ENCODE results near the gene EIF2AK3.

The EIF2AK3 gene

DNA sequence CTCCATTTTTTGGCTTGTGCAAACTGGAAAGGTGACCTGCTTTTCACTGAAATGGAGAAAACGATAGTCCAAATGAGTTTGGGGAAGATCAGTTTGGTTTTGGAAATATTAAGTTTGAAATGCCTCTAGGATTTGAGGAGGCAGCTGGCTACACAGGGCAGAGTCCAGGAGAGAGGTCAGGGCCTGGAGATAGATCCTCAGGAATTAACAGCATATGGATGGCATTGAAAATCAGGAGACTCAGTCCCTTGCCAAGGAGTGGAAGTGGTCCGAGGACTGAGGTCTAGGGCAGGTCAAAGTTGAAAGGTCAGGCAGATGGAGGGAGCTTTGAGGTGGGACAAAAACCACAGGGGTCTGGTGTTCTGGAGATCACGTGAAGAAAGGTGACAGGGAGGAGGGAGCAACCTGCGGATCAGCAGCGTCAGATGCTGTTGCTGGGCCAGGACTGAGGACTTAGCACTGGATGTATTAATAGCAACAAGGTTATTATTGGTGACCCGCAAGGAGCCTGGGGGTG lies 83.7 kb downstream of the EIF2AK3 start:
- TF ChIP-seq, protein P1, sequence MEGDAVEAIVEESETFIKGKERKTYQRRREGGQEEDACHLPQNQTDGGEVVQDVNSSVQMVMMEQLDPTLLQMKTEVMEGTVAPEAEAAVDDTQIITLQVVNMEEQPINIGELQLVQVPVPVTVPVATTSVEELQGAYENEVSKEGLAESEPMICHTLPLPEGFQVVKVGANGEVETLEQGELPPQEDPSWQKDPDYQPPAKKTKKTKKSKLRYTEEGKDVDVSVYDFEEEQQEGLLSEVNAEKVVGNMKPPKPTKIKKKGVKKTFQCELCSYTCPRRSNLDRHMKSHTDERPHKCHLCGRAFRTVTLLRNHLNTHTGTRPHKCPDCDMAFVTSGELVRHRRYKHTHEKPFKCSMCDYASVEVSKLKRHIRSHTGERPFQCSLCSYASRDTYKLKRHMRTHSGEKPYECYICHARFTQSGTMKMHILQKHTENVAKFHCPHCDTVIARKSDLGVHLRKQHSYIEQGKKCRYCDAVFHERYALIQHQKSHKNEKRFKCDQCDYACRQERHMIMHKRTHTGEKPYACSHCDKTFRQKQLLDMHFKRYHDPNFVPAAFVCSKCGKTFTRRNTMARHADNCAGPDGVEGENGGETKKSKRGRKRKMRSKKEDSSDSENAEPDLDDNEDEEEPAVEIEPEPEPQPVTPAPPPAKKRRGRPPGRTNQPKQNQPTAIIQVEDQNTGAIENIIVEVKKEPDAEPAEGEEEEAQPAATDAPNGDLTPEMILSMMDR (IDR thresholded peaks at IDR 0.05; ENCODE audit: low read depth, low read length) = no peak
- no peak overlapping the region for H3K4me3 ChIP-seq (ENCODE audit: low read depth, low read length)

DNA sequence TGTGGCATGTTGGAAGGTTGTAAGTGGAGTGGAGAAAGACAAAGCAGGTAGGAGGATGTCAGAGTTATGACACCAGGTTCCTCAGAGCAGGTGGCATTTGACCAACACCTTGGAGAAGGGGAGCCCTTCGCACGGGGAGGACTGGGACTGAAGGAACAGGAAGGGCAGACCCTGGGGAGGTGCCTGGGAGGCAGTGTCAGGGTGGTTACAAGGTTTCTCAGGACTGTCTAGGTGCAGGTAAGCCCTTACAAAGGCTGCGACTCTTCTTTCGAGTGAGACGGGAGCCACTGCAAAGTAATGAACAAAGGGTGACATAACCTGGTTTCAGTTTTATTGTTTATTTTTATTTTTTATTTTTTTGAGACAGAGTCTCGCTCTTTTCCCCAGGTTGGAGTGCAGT lies 84.6 kb downstream of the EIF2AK3 start:
- TF ChIP-seq, protein P1 (IDR thresholded peaks at IDR 0.05; ENCODE audit: low read depth, low read length) = no peak
- no peak overlapping the region for H3K4me3 ChIP-seq (ENCODE audit: low read depth, low read length)

DNA sequence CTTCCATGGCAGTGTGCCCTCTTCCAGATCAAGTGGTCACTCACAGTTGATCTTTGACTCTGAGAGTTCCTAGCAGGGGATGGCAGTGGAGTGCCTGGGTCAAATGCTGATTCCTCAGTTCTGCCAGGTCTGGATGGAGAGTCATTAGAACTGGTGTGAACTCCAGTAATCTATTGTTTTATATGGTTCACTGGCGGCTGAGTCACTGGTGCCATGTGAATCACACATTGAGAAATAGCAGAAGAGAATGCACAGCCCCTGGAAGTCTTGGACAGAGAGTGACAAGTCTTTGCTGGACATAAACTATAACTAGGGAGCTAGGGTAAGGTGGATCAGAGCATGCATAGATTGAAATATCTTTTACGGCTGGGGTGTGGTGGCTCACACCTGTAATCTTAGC lies 86.9 kb downstream of the EIF2AK3 start:
- TF ChIP-seq, protein P1 (IDR thresholded peaks at IDR 0.05; ENCODE audit: low read depth, low read length) = no peak
- H3K4me3 ChIP-seq (ENCODE audit: low read depth, low read length) = no peak overlapping the region

DNA sequence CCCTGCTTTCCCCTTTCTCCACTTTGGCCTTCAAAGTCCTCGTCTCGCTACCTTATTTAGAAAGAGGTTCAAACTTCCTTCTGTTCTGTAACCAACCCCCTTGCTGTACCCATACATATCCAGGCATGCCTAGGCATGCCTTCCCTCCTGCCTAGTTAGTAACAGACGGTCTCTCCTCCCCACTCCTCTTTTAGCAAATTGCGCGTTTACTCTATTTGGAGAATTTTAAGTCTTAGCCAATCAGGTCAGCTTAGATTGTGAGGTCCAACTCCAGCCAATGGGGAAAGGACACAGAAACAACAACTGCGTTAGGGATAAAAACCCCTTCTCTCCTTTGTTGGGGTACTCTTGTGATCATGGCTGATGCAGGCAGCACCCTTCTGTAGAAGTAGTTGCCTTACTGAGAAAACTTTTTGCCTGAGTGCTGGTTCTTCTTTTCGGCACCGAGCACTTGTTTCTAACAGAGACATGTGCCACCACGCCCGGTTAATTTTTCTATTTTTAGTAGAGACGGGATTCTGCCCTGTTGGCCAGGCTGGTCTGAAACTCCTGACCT lies 88.8 kb downstream of the EIF2AK3 start:
- no peak overlapping the region for H3K4me3 ChIP-seq (ENCODE audit: low read depth, low read length)
- TF ChIP-seq, protein P1 (IDR thresholded peaks at IDR 0.05; ENCODE audit: low read depth, low read length) = no peak

DNA sequence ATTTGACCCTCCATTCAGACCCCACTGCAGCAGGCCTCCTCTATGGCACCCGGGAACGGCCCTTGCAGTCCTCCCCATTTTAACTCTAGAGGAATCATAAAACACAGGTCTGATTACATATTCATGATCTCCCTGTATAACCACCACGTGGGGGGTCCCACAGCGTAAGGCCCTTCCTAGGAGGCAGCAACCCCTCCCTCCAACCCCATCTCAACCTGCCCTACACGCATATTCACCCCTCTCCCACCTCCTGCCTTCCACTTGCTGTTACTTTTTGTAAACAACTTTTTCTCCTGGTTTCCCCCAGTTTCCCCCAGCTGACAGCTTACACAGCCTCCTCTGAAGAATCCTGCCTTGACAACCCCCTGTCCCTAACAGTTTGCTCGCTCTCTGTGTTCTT lies 89.6 kb downstream of the EIF2AK3 start:
- no peak overlapping the region for H3K4me3 ChIP-seq (ENCODE audit: low read depth, low read length)
- TF ChIP-seq, protein P1 (IDR thresholded peaks at IDR 0.05; ENCODE audit: low read depth, low read length) = no peak

DNA sequence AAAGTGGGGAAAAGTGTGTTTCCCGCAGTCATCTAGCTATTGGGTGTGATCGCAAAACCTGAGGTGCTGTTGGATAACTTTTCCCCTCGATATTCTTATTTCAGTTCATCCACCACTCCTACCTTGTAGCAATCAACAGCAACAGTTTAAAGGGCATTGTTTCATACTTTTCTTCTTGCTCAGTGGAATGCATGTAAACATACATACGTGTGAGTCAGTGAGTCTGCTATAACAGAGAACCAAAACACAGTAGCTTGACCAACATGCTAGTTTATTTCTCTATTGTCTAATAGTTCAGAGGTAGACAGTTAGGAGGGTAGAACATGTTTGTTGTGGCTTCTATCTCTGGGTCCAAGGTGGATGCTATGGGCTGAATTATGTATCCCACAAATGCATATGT lies 97.2 kb downstream of the EIF2AK3 start:
- no peak overlapping the region for H3K4me3 ChIP-seq (ENCODE audit: low read depth, low read length)
- TF ChIP-seq, protein P1 (IDR thresholded peaks at IDR 0.05; ENCODE audit: low read depth, low read length) = no peak

DNA sequence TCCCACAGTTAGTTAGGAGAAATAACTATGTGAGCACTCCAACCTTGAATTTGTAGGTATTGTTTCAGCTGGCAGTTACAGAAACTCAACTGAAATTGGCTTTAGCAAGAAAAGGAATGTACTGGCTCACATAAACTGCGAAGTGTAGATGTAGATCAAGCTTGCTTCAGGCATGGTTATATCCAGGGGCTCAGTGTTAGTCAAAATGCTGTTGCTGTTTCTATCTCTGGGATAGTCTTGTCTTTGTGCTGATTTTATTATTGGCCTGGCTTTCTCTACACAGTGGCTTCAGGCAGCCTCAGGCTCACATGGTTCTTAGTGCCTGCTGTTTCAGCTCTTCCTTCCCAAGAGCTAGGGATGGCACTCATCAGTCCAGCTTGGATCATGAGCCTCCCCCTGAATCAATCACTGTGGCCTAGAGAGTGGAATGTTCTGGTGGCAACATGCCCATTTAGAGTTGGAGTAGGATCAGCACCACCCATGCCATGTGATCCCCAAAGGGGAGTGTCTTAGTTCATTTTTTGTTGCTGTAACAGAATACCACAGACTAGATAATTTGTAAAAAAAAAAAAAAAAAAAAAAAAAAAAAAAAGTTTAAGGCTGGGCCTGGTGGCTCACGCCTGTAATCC lies 105.7 kb downstream of the EIF2AK3 start:
- TF ChIP-seq, protein P1 (IDR thresholded peaks at IDR 0.05; ENCODE audit: low read depth, low read length) = no peak

More for the DNA sequence above, 105.7 kb downstream of the EIF2AK3 start:
- H3K4me3 ChIP-seq (ENCODE audit: low read depth, low read length) = no peak overlapping the region

Measured in WI38 (cell line).